ENCODE results near the gene GGACT.

GGACT gene

DNA sequence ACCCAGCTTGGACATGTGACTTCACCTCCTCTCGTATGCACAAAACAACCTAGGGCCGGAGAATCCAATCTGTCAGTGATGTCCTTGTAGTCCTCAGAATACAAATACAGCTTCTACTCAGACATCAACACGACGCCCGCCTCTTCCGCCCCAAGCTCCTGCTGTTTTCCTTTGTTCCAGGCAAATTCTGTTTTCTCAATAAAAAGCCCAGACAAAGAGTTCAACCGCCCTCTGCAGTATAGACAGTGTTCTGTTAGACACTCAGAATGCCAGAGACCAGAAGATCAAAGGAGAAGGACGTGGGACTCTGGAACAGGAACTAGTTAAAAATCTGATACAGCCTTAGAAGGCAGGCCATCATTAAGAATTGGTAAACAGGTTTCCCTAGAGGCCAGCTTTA lies 42.0 kb upstream of the GGACT start:
- no peak overlapping the region for H3K4me2 ChIP-seq (ENCODE audit: insufficient read depth, low read length)
- TF ChIP-seq, protein P1, sequence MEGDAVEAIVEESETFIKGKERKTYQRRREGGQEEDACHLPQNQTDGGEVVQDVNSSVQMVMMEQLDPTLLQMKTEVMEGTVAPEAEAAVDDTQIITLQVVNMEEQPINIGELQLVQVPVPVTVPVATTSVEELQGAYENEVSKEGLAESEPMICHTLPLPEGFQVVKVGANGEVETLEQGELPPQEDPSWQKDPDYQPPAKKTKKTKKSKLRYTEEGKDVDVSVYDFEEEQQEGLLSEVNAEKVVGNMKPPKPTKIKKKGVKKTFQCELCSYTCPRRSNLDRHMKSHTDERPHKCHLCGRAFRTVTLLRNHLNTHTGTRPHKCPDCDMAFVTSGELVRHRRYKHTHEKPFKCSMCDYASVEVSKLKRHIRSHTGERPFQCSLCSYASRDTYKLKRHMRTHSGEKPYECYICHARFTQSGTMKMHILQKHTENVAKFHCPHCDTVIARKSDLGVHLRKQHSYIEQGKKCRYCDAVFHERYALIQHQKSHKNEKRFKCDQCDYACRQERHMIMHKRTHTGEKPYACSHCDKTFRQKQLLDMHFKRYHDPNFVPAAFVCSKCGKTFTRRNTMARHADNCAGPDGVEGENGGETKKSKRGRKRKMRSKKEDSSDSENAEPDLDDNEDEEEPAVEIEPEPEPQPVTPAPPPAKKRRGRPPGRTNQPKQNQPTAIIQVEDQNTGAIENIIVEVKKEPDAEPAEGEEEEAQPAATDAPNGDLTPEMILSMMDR (IDR thresholded peaks at IDR 0.05; ENCODE audit: borderline replicate concordance, extremely low read depth, low read length, poor library complexity, severe bottlenecking), result no peak
- TF ChIP-seq EZH2 (IDR thresholded peaks at IDR 0.05; ENCODE audit: borderline replicate concordance, low read depth, low read length, severe bottlenecking), result no peak
- no peak overlapping the region for H2AFZ ChIP-seq (ENCODE audit: low read depth, low read length)
- H3K27ac ChIP-seq (ENCODE audit: low read length), result no peak overlapping the region
- no peak overlapping the region for H3K4me3 ChIP-seq (ENCODE audit: low read depth in 1 of 2, low read length in 2 of 2)
- no peaks in the 10 kb centered on the region for H3K27me3 ChIP-seq (ENCODE audit: insufficient read depth, low read length, poor library complexity)
- H3K79me2 ChIP-seq (ENCODE audit: insufficient read depth, low read length), result no peaks in the 10 kb centered on the region
- H3K9ac ChIP-seq (ENCODE audit: low read depth, low read length), result no peak overlapping the region
- ATAC-seq (ENCODE audit: insufficient read depth, low read depth) (no peak), DNase-seq (no peak)
- peaks cover 94% of the 10 kb centered on the region for H3K36me3 ChIP-seq (ENCODE audit: insufficient read depth, low read length)
- H3K4me1 ChIP-seq (ENCODE audit: insufficient read depth, low read length), result no peaks in the 10 kb centered on the region
- H4K20me1 ChIP-seq (ENCODE audit: insufficient read depth, low read length), result no peaks in the 10 kb centered on the region; the same call in 1 of the 2 replicates
- H3K9me3 ChIP-seq (ENCODE audit: insufficient read depth, low read length, severe bottlenecking), result no peaks in the 10 kb centered on the region

DNA sequence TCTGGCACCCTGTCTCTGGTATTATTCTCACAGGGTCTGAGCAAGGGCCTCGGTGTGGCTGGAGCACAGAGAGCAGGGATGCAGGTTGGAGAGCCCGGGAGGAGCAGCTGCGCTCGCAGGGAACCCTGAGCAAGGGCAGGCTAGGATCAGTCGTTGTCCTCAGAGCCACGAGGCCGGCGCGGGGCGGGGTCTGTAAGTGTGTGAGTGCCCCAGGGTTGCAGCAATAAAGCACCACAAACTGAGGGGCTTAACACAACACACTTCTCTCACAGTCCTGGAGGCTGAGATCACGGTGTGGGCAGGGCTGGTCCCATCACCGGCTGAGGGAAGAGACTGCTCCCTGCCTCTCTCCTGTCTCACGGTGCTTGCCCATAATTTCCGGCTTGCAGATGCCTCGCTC lies 38.5 kb upstream of the GGACT start:
- Histone ChIP-seq H3K4me2 (ENCODE audit: insufficient read depth, low read length) (no peak overlapping the region), H3K79me2 (ENCODE audit: insufficient read depth, low read length) (no peaks in the 10 kb centered on the region), H3K27ac (ENCODE audit: low read length) (no peak overlapping the region), H3K27me3 (ENCODE audit: insufficient read depth, low read length, poor library complexity) (no peaks in the 10 kb centered on the region), H3K36me3 (ENCODE audit: insufficient read depth, low read length) (peaks cover 89% of the 10 kb centered on the region), H3K4me3 (ENCODE audit: low read depth in 1 of 2, low read length in 2 of 2) (no peak overlapping the region), H3K9me3 (ENCODE audit: insufficient read depth, low read length, severe bottlenecking) (no peaks in the 10 kb centered on the region), H4K20me1 (ENCODE audit: insufficient read depth, low read length) (no peaks in the 10 kb centered on the region; the same call in 1 of the 2 replicates), H3K9ac (ENCODE audit: low read depth, low read length) (no peak overlapping the region), H3K4me1 (ENCODE audit: insufficient read depth, low read length) (no peaks in the 10 kb centered on the region), H2AFZ (ENCODE audit: low read depth, low read length) (no peak overlapping the region)
- no peak for ATAC-seq (ENCODE audit: insufficient read depth, low read depth)
- TF ChIP-seq, protein P1 (IDR thresholded peaks at IDR 0.05; ENCODE audit: borderline replicate concordance, extremely low read depth, low read length, poor library complexity, severe bottlenecking), result no peak
- TF ChIP-seq EZH2 (IDR thresholded peaks at IDR 0.05; ENCODE audit: borderline replicate concordance, low read depth, low read length, severe bottlenecking), result no peak
- DNase-seq, result no peak

- no peaks in the 10 kb centered on the region for H3K4me1 ChIP-seq (ENCODE audit: insufficient read depth, low read length)
- H3K4me3 ChIP-seq (ENCODE audit: low read depth in 1 of 2, low read length in 2 of 2), result no peak overlapping the region
- TF ChIP-seq, protein P1 (IDR thresholded peaks at IDR 0.05; ENCODE audit: borderline replicate concordance, extremely low read depth, low read length, poor library complexity, severe bottlenecking), result no peak
- no peak for TF ChIP-seq EZH2 (IDR thresholded peaks at IDR 0.05; ENCODE audit: borderline replicate concordance, low read depth, low read length, severe bottlenecking)
- no peaks in the 10 kb centered on the region for H3K9me3 ChIP-seq (ENCODE audit: insufficient read depth, low read length, severe bottlenecking)
- no peak overlapping the region for H3K4me2 ChIP-seq (ENCODE audit: insufficient read depth, low read length)
- peaks cover 80% of the 10 kb centered on the region for H3K36me3 ChIP-seq (ENCODE audit: insufficient read depth, low read length)
- no peak overlapping the region for H3K9ac ChIP-seq (ENCODE audit: low read depth, low read length)
- no peak overlapping the region for H3K27ac ChIP-seq (ENCODE audit: low read length)
- H2AFZ ChIP-seq (ENCODE audit: low read depth, low read length), result no peak overlapping the region
- H3K79me2 ChIP-seq (ENCODE audit: insufficient read depth, low read length), result no peaks in the 10 kb centered on the region
- ATAC-seq (ENCODE audit: insufficient read depth, low read depth) (no peak), DNase-seq (no peak)
- no peaks in the 10 kb centered on the region; the same call in 1 of the 2 replicates for H4K20me1 ChIP-seq (ENCODE audit: insufficient read depth, low read length)
- H3K27me3 ChIP-seq (ENCODE audit: insufficient read depth, low read length, poor library complexity), result no peaks in the 10 kb centered on the region
Measured at GRCh38 chr13:100625447-100625846, 36.9 kb upstream of the GGACT start.

DNA sequence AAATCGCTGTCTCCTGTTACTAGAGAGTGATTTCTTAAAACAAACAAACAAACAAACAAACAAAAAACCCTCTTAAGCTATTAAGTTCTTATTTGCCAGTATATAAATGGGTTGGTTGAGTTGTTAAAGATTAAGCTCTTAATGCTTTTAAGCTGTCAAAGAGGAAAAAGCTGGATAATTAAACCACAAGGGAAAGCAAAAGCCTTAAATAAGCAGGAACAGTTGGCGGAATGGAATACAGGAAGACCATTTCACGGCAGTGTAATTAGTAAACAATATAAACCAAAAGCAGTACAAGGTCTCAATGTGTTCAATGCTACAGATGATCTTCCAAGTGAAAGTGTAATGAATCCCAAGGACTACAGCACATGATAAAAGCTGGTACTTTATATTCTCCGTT lies 32.2 kb upstream of the GGACT start:
- no peak for ATAC-seq (ENCODE audit: insufficient read depth, low read depth)
- no peak for DNase-seq
- Histone ChIP-seq H2AFZ (ENCODE audit: low read depth, low read length) (no peak overlapping the region), H3K9ac (ENCODE audit: low read depth, low read length) (no peak overlapping the region), H3K4me1 (ENCODE audit: insufficient read depth, low read length) (no peaks in the 10 kb centered on the region), H3K27ac (ENCODE audit: low read length) (no peak overlapping the region), H3K36me3 (ENCODE audit: insufficient read depth, low read length) (peaks cover 39% of the 10 kb centered on the region), H3K9me3 (ENCODE audit: insufficient read depth, low read length, severe bottlenecking) (no peaks in the 10 kb centered on the region), H3K79me2 (ENCODE audit: insufficient read depth, low read length) (no peaks in the 10 kb centered on the region), H3K4me2 (ENCODE audit: insufficient read depth, low read length) (no peak overlapping the region), H3K27me3 (ENCODE audit: insufficient read depth, low read length, poor library complexity) (no peaks in the 10 kb centered on the region), H4K20me1 (ENCODE audit: insufficient read depth, low read length) (no peaks in the 10 kb centered on the region), H3K4me3 (ENCODE audit: low read depth in 1 of 2, low read length in 2 of 2) (no peak overlapping the region)
- TF ChIP-seq, protein P1 (IDR thresholded peaks at IDR 0.05; ENCODE audit: borderline replicate concordance, extremely low read depth, low read length, poor library complexity, severe bottlenecking), result no peak
- TF ChIP-seq EZH2 (IDR thresholded peaks at IDR 0.05; ENCODE audit: borderline replicate concordance, low read depth, low read length, severe bottlenecking), result no peak
